ENCODE data around the gene MCM6. TPM values are rescaled to one million over a fixed set of nuclear protein-coding genes. Genes with fewer than 3 reads are reported as not detected.

The MCM6 gene
- total RNA-seq, 1 donor from 2014 or later, result 7.0 TPM

DNA sequence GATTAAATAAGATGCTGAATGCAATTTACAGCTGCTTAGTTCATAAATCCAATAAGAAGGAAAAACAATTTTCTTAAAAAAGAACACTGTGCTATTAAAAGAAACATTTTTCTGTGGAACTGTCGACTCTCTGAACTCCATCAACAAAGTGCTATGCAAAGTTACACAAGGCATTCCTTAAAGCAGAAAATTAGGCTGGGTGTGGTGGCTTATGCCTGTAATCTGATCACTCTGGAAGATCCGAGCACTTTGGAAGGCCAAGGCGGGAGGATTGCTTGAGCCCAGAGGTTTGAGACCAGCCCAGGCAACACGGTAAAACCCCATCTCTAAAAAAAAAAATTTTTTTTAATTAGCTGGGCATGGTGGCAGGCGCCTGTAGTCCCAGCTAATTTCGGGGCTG, 13.0 kb downstream of the MCM6 start:
- no peak for DNase-seq (ENCODE audit: low read depth)

DNA sequence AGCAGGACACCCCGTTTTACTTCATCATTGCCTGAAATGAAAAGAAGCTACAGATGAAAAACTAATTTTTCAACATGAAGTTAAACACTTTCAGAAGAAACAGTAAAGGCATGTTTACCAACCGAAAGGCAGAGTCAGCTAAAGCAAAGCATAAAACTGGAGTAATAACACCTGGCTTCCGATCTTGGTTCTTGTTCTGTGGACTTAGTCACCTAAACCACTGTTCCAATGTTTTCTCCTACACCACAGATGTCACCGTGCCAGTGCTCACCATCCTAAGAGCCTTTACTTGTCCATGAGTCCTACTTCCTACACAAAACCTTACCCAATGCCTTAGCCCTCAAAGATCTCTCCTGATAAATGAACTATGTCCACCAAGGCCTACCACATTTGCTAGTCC, 13.5 kb downstream of the MCM6 start:
- DNase-seq (ENCODE audit: low read depth), result no peak

DNA sequence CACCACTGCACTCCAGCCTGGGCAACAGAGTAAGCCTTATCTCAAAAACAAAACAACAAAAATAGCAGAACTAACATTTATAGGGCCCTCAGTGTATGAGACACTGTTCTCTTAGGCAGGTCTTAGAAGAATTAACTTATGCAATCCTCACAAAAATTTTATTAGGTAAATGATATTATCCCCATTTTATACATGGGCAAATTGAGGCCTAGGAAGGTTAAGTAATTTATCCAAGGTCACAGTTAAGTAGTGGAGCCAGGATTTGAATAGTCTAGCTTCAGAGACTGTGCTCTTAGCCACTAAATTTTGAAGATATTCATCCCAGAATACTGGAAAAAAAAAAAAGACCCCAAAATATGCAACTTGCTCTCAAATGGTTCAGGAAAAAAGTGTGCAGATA, 22.8 kb downstream of the MCM6 start:
- no peak for DNase-seq (ENCODE audit: low read depth)

DNA sequence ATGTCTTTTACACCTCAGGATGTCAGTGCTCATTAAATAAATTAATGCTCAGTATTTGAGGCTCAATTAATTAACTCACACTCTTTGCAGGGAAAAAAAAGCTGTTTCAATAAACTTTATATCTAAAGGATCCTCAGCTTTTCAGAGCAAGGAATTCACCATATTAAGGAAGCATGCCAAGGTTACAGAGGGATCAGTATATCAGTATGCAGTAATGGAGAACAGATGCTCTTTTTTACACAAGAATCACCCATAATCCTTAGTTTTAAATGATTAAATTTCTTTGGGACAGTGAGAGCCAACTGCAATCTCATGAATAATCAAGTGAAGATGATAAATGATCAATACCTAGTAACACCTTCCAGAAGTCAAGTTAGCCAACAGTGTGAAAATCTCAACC, 24.4 kb downstream of the MCM6 start:
- no peak for DNase-seq (ENCODE audit: low read depth)

DNA sequence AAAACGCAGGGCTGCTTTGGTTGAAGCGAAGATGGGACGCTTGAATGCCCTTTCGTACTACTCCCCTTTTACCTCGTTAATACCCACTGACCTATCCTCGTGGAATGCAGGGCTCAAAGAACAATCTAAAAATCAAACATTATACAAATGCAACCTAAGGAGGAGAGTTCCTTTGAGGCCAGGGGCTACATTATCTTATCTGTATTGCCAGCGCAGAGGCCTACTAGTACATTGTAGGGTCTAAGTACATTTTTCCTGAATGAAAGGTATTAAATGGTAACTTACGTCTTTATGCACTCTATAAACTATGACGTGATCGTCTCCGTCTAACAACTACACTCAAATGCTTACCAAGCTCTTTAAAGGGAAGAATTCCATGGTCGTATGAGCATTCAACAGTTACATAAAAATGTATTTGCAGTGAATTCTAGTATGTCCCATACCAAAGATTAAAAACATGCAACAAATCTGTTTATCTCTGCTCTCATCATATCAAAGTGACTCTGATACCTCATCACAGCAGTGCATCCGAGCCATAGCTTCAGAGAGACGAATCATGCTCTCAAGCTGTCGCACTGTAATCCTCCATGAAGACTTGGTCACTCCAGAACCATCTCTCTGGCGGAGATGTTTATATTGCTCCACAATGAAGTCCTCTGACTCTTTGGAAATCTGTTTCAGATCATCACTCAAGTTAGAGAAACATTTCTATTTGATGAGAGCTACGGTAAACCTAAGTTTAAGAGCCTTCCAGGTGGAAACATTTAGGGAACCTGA, 25.2 kb downstream of the MCM6 start:
- no peak for DNase-seq (ENCODE audit: low read depth)

DNA sequence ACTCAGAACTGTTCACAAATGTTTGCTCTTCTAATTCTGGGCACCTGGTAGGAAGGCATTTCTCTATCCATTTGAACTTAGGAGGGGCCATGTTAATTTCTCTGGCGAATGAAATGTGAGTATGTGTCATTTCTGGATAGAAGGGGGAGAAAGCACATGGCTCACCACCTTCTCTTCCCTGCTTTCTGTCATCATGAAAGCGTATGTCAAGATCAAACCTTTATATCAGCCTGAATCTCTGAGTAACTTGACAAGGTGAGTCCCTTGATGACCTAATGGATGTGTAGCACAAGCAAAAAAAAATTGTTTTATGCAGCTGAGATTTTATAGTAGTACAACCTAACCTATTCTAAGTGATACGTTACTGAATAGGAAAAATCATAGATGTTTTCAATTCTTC, 27.2 kb downstream of the MCM6 start:
- DNase-seq (ENCODE audit: low read depth), result no peak

DNA sequence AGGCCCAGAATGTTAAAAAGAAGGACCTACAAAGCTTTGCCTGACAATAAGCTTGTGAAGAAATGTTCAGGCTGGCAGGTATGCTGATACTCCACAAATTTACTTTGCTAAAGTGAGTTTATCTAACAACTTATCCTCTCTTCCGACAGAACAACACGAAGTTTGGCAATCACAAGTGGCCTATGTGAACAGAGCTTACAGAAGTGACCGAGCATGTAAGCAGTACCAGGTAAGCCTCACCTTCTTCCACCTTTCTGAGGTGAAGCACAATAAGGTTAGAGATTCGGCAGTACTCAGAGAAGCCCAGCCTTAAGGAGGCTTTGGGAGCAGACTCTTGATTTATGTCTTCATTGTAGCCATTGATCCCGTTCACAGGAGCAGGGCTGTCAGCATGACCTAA, 30.2 kb downstream of the MCM6 start:
- no peak for DNase-seq (ENCODE audit: low read depth)

DNA sequence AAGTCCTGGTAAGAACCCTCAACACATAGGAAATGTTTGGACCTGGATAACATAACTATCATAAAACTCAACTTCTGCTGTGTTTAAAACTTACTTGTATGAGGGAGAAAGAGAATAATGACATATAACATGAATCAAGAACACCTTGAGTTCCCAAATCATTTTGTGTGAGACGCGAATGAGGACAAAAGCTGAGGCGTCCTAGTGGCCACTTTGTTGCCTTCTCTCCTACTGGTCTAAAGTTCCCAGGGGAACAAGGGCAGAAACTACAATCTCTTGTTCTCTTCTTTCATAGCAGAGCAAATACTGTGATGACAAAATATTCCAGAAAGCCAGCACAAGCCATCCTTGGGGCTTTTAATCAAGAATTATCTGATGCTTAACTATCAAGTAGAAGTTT, 31.0 kb downstream of the MCM6 start:
- DNase-seq (ENCODE audit: low read depth), result no peak

DNA sequence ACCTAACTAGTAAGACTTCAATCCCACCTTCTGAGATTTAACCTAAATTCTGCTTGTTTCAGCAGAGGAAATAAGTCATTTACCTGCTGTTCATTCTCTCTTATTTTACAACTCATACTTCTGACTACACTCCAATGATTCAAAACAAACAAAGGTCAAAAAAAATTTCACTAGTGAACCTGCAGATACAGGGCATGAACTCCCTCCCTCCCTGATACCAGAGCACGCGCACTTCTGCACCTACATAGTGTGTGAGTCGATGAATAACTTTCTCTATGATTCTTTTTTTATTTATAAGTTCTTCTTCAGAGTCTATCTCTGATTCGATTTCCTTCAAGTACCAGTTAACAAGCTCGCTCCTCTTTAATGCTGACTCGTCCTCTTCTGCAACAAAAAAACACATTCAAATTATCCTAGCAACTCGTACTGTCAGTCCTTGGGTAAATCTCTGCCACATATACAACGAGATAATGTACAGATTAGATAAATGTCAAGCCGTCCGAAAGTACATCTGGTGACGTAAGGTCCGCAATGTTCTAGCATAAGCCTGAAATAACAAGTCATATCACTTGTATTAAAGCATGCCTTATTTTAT, 31.8 kb downstream of the MCM6 start:
- no peak for DNase-seq (ENCODE audit: low read depth)

DNA sequence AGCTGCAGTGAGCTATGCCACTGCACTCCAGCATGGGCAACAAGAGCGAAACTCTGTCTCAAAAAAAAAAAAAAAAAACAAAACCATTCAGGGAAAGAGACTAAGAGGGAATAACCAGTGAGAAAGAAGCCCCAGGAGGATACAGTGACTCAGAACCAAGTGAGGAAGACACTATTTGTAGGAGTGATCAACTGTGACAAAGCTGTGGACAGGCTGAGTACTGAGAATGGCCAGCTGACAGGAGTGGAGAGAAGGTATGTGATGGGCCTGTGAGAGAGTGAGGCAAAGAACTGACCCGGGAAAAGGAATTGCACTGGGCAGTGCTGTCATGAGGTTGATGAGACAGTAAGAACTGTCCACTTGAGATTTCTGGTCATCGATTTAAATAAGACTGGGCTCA, 32.6 kb downstream of the MCM6 start:
- DNase-seq (ENCODE audit: low read depth), result peak; percentile 80

DNA sequence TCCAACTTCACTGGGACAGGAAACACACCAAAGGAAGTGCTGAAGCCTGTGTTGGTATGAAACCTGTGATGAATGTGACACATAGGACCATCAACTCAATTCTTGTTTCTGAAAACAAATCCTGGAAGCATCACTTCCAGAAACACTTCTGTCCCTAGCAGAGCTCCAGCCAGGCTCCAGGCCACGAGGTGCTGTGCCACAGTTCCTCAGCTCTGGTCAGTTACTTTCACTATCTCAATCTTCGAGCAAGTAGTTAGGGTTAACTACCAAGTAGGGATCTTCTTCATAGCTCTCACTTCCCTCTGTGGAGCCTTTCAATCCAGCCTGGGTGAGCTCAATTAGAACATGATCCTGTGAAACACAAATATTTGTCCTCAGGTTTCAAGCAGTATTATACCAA, 35.6 kb downstream of the MCM6 start:
- peak; percentile 6 for DNase-seq (ENCODE audit: low read depth)

DNA sequence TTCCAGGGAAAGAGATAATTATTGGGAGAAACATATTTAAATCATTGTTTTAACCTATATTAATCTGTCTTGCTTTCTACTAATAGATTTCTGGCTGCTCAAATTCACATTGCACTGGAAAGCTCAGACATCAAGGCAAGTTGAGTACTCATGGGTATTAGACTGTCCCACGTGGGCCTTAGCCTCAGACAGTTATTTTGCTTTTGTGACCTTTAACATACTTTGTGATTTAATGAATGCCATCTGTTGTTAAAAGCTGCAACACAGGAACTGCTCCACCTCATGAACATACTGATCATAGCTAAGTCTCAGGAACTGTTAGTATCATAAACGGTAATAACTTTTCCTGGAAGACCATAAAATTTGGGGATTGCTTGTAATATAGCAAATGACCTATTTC, 36.5 kb downstream of the MCM6 start:
- DNase-seq (ENCODE audit: low read depth), result peak; percentile 69

DNA sequence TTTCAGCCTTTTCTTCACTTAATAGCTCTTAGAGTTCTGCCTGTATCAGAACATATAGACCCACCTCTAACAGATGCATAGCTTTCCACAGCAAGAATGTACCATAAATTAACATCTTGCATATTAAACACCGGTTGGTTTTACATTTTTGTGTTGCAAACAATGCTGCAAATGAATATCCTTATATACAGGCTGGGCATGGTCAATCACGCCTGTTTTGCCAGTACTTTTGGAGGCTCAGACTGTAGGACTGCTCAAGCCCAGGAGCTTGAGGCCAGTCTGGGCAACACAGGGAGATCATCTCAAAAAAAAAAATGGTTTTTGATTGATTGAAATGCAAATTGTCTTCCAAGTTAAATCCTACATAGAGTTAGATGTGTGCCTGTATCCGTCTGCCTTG, 37.7 kb downstream of the MCM6 start:
- DNase-seq (ENCODE audit: low read depth), result no peak

DNA sequence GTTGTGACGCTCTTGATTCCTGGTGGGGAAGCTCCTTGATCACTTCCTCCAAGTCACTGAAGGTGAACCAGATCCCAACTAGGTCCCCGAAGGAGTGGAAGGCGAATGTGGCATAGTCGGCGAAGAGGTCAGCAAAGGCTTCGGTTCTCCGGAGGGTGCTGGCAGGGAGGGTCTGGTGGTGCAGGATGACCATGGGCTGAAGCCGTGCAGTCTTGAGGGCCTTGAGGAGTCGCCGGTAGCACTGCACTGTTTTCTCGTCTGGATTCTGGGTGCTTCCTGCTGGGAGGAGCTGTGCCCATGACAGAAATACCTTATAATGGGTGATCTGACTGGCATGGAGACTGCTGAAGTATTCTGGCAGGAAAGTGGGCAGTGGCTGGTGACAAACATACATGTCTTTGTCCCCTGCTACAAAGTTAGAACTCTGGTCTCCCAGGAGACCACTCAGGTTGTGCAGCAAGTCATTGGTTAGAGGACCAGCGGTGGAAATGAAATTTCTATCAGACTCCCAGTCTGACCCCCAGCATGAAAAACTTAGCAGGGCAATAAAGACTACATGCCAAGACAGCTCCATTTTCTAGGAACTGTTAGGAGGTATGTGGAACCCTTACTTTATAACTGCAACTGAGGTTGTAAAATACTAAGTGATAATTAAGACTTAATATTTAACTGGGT, 39.5 kb downstream of the MCM6 start, which contains the start of gene LCT:
Gene LCT, minus strand, starts transcription at position 589 of the 675 bp plus-strand sequence. Its CDS starts 15 bp downstream, at position 574.
- DNase-seq (ENCODE audit: low read depth), result no peak

DNA sequence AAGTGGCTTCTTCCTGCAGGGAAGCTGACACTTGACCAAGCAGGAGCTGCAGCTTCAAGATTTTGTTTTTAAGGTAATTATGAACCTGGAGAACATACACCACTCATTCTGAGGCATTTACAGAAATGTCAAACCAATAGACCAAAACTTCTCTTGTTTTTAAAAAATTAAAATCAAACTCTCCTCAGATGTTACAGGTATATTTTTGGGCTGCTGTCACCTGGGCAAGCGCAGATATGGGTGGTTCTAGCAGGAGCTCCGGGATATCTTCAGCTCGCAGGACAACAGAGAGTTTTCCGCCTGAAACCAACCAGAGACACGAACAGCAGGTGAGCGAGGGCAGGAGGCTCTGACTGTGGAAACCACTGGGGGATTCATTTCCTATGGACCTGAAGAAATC, 43.4 kb downstream of the MCM6 start:
- no peak for DNase-seq (ENCODE audit: low read depth)

DNA sequence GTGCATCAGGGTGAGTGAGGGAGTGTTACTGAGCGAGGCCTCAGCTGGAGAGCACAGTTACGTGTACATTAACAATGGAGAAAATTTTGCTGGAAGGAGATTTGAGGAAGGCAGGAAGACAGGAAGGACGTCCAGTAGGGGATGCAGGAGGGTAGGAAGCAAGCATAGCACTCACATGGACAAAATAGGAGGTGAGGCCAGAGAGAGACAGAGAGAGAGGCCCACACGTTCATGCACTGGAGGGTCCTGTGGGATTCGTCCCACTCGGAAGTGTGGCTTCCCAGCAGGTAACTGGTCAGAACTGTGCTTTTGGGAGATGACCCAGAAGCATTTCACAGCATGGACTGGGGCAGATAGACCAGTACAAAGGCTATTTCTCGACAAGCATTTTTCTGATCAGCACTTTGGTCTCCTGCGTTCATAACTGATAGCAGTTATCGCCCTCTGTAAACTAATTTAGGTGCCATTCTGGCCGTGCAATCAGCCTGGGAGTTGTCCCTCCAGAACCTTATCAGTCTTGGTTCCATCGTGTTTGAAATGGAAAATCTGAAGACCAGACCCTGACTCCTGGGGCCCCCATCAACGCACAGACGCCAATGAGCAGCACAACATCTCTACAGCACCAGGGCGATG, 44.9 kb downstream of the MCM6 start:
- no peak for DNase-seq (ENCODE audit: low read depth)

DNA sequence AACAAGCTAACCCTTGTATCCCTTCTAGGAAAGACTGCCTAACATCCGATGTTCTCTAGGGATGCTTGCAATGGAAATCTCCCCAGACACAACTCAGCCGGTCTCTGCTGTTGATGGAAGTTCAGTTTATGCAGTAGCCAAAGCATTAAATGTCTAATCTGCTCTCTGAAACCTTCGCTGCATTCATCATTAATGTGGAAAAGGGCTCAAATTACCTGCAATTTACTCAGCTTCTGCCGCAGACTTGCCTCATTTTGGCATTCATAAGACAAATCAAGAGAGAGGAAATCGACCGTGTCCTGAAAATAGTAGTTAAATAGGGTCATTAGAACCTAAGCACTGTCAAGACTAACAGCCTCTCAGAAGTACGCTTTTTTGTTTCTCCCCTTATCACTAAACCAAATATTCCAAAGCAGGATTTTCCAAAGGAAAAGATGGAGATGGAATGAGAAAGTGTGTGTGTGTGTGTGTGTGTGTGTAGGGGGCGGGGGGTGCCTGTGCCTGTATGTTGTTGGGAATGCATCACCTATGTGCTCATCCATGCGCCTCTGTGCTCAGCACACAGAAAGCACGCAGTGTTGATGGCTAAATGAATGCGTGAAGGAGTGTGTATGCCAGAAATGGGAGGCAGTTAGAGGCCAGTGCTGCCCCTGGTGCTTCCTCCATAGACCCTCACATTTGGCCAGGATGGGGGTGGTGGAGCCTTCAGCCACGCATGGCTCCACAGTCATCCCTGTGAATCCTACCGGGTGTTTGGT, 46.7 kb downstream of the MCM6 start:
- no peak for DNase-seq (ENCODE audit: low read depth)

DNA sequence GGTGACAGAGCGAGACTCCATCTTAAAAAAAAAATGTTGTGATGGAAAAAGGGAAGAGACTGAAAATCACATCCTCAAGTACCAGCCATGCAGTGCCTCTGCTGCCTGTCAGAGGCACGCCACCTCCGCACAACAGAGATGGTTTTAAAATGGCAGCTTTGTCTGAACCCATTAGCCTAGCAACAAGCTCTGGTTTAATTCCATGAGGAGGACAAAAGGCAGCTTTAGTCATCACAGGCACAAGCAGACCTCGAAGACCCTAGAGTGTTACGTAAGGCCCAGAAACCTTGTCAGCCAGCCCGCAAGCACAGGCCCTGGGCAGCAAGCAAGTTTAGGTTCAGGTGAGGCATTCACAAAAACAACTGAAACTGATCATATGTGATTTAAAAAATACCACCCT, 49.7 kb downstream of the MCM6 start:
- no peak for DNase-seq (ENCODE audit: low read depth)

DNA sequence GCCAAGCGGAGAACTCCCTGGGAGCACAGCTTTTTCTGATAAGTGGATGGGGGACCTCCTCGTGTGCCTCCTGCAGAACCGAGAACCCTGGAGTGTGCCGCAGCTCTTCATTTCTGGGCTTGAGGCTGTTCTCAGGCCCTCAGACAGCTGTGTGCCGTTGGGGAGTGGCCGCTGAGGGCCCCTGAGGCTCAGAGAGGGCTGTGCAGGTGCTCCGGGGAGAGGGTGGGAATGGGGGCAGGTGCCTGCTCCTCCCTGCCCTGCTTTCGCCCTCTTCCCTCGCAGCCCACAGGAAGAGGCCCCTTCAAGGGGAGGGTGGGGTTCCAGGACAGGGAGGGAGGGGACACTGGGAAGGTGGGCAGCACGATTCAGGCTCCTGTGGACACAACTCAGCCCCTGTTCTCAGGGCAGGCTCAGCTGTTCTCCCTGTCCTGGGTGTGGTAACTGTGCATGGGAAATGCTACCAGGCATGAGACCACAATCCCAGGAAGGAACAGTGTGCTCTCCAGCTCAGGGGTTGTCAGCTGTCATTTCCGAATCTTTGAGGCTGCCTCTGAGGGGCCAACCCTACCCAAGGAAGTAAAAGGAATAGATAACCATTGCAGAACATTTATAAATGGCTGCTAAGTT, 50.6 kb downstream of the MCM6 start:
- DNase-seq (ENCODE audit: low read depth), result peak; percentile 96

DNA sequence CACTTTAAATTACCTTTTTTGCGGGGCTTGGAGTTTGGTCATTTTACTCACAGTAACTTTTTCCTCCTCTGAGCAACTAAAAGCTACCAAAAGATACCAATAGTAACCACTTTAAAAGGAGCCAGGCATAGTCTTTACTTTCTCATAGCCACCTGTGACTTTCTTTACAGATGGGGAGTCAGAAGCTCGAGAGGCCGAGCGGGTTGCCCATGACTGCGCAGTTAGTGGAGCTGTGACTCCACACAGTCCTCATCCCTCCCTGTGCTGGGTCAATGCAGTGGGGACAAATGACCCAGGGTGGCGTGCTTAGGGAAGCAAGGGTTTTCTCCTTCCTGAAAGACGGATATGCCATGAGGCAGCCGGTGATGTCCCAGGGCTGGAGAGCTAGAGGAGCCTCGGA, 51.1 kb downstream of the MCM6 start:
- peak; percentile 3 for DNase-seq (ENCODE audit: low read depth)

DNA sequence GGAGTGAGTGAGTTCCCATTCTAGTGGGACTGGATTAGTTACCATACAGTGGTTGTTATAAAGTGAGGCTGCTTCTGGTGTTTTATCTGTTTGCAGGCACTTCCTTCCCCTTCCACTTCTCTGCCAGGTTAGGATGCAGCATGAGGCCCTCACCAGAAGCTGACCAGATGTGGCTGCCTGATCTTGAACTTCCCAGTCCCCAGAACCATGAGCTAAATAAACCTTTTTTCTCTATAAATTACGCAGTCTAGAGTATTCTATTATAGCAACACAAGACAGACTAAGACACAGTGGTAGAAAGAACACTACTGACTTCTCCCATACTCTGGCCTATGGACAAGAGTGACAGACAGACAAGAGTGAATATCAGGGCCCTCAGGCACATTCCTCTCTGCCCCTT, 53.4 kb downstream of the MCM6 start:
- DNase-seq (ENCODE audit: low read depth), result no peak

Data from myocyte (in vitro differentiated cells).